GM12878 (cell line): ENCODE data around the gene PCED1B. TPM values are rescaled to one million over a fixed set of nuclear protein-coding genes. Genes with fewer than 3 reads are reported as not detected.

Experiments used
- ATAC-seq: fragments of 200-7000 bp; cut with Tn5 transposase; 3 replicates; pipeline ENCODE4 v1.9.1; 2020; ENCODE audit warnings: mild to moderate bottlenecking, moderate library complexity
- BruUV-seq: library from RNA; stranded (reverse); fragments of 400-500 nt; replicated peaks from 2 replicates; lab custom pipeline; 2021; lab: Mats Ljungman, UMichigan
- CTCF ChIA-PET: fragments of 300-600 bp; sonication (Branson Sonifier 250); formaldehyde crosslinking; extraction: SDS; loops from one replicate; lab custom pipeline; 2021; ENCODE audit warnings: inconsistent platforms; lab: Yijun Ruan, JAX
- POLR2A ChIA-PET: fragments of 350-600 bp; formaldehyde crosslinking; extraction: SDS; loops from one replicate; lab custom pipeline; 2021; ENCODE audit warnings: inconsistent platforms; lab: Charles Lee
- RAD21 ChIA-PET: fragments of 300-600 bp; sonication (Branson Sonifier 250); formaldehyde crosslinking; loops from one replicate; lab custom pipeline; 2023; ENCODE audit warnings: antibody characterized with exemption; ENCODE audit not compliant: unreplicated experiment; lab: Charles Lee
- SMC1A ChIA-PET: fragments of 300-600 bp; sonication (Branson Sonifier 250); formaldehyde crosslinking; loops from one replicate; lab custom pipeline; 2023; ENCODE audit not compliant: unreplicated experiment, uncharacterized antibody; lab: Charles Lee
- DNase-seq: peaks from one replicate; pipeline ENCODE4 v3.0.0-alpha.2; 2011; ENCODE audit warnings: low read depth, low spot score
- FAIRE-seq: peaks from 3 replicates; lab custom pipeline; 2011; peaks lifted over from hg19 to GRCh38; lab: Jason Lieb, UNC
- H2AFZ ChIP-seq: 2 replicates; pipeline ENCODE4 v1.6.0; 2011; ENCODE audit warnings: low read depth, low read length, control low read depth; ENCODE audit not compliant: control insufficient read depth
- H3K27ac ChIP-seq: 2 replicates; pipeline ENCODE4 v1.5.1; 2011; ENCODE audit warnings: control low read depth; ENCODE audit not compliant: control insufficient read depth, insufficient read depth
- H3K27me3 ChIP-seq, 2 experiments: replicated peaks in 1 of 2; 2 replicates each; pipeline versions ENCODE4 v1.6.0 to v1.6.1; 2011; ENCODE audit warnings: low read length in 1 of 2; ENCODE audit not compliant: control insufficient read depth in 2 of 2, insufficient read depth in 2 of 2
- H3K36me3 ChIP-seq, 2 experiments: 2 replicates each; pipeline ENCODE4 v1.5.1; 2011; ENCODE audit warnings: low read length in 1 of 2; ENCODE audit not compliant: control insufficient read depth in 2 of 2, insufficient read depth in 2 of 2
- H3K4me1 ChIP-seq: 2 replicates; pipeline ENCODE4 v1.6.1; 2011; ENCODE audit warnings: mild to moderate bottlenecking, low read length, moderate library complexity, mixed read lengths; ENCODE audit not compliant: control insufficient read depth, insufficient read depth
- H3K4me2 ChIP-seq: 2 replicates; pipeline ENCODE4 v1.6.0; 2011; ENCODE audit warnings: control low read depth; ENCODE audit not compliant: control insufficient read depth, insufficient read depth
- H3K4me3 ChIP-seq: fragments of 200-600 bp; sonication (generic); 2 replicates; pipeline ENCODE4 v1.5.1; 2016
- H3K79me2 ChIP-seq: 2 replicates; pipeline ENCODE4 v1.6.0; 2011; ENCODE audit warnings: low read length; ENCODE audit not compliant: control insufficient read depth, insufficient read depth
- H3K9ac ChIP-seq: 2 replicates; pipeline ENCODE4 v1.8.0; 2011; ENCODE audit warnings: low read length, control low read depth, mixed read lengths; ENCODE audit not compliant: control insufficient read depth, insufficient read depth
- H3K9me3 ChIP-seq: replicated peaks from 3 replicates; pipeline ENCODE4 v1.5.1; 2011; ENCODE audit warnings: mild to moderate bottlenecking, low read length; ENCODE audit not compliant: control insufficient read depth, insufficient read depth
- H4K20me1 ChIP-seq: 2 replicates; pipeline ENCODE4 v1.6.0; 2011; ENCODE audit not compliant: control insufficient read depth, insufficient read depth
- ATF7 ChIP-seq: fragments of 450-650 bp; IDR thresholded peaks from 2 replicates; pipeline ENCODE4 v1.6.1; 2016; ENCODE audit warnings: low read depth, mild to moderate bottlenecking
- CBX3 ChIP-seq: fragments of 200-600 bp; sonication (generic); IDR thresholded peaks from 2 replicates; pipeline ENCODE4 v1.6.1; 2016; ENCODE audit warnings: low read depth, borderline replicate concordance
- CTCF ChIP-seq, 3 experiments: IDR thresholded peaks in 2 of 3; conservative IDR thresholded peaks in 1 of 3; 2 replicates each; pipeline ENCODE4 v1.5.1; 2011; ENCODE audit warnings: low read depth in 3 of 3, low read length in 3 of 3, mild to moderate bottlenecking in 3 of 3, control low read depth in 2 of 3, moderate library complexity in 2 of 3, inconsistent platforms in 1 of 3, mixed read lengths in 1 of 3; ENCODE audit not compliant: control insufficient read depth in 2 of 3, insufficient read depth in 1 of 3; ENCODE audit errors: extremely low read depth in 1 of 3
- ESRRA ChIP-seq: IDR thresholded peaks from 2 replicates; pipeline ENCODE4 v1.6.1; 2012; ENCODE audit warnings: mild to moderate bottlenecking, low read length, improper control_type of control experiment
- GATAD2B ChIP-seq: fragments of 450-650 bp; conservative IDR thresholded peaks from 2 replicates; pipeline ENCODE4 v1.6.1; 2017; ENCODE audit warnings: low read depth, mild to moderate bottlenecking, moderate library complexity
- HDAC2 ChIP-seq: fragments of 200-600 bp; sonication (generic); IDR thresholded peaks from 2 replicates; pipeline ENCODE4 v1.6.1; 2017
- HSF1 ChIP-seq: fragments of 150-350 bp; IDR thresholded peaks from 2 replicates; pipeline ENCODE4 v1.6.1; 2014; ENCODE audit warnings: mild to moderate bottlenecking, low read depth, low read length
- JUND ChIP-seq: IDR thresholded peaks from 2 replicates; pipeline ENCODE4 v1.6.1; 2012; ENCODE audit warnings: low read depth, mild to moderate bottlenecking, low read length, improper control_type of control experiment, moderate library complexity
- KAT2A ChIP-seq: conservative IDR thresholded peaks from 2 replicates; pipeline ENCODE4 v1.6.1; 2011; ENCODE audit warnings: low read depth, low read length; ENCODE audit not compliant: control insufficient read depth
- MLLT1 ChIP-seq: fragments of 450-650 bp; IDR thresholded peaks from 2 replicates; pipeline ENCODE4 v1.6.1; 2016; ENCODE audit warnings: mild to moderate bottlenecking
- MTA2 ChIP-seq: fragments of 450-650 bp; IDR thresholded peaks from 2 replicates; pipeline ENCODE4 v1.6.1; 2016; ENCODE audit warnings: low read depth, mild to moderate bottlenecking, moderate library complexity
- RAD21 ChIP-seq: IDR thresholded peaks from 2 replicates; pipeline ENCODE4 v1.6.1; 2011; ENCODE audit warnings: mild to moderate bottlenecking, low read depth, low read length, moderate library complexity; ENCODE audit not compliant: insufficient read depth
- SIX5 ChIP-seq: IDR thresholded peaks from 2 replicates; pipeline ENCODE4 v1.6.1; 2011; ENCODE audit warnings: mild to moderate bottlenecking, low read depth, low read length, moderate library complexity; ENCODE audit not compliant: severe bottlenecking
- SPI1 ChIP-seq: IDR thresholded peaks from 2 replicates; pipeline ENCODE4 v1.6.1; 2011; ENCODE audit warnings: low read depth, mild to moderate bottlenecking, low read length, moderate library complexity, borderline replicate concordance; ENCODE audit not compliant: insufficient read depth
- STAT1 ChIP-seq: fragments of 450-650 bp; conservative IDR thresholded peaks from 2 replicates; pipeline ENCODE4 v1.6.1; 2014; ENCODE audit warnings: antibody characterized with exemption, mild to moderate bottlenecking
- TAF1 ChIP-seq: IDR thresholded peaks from 2 replicates; pipeline ENCODE4 v1.6.1; 2011; ENCODE audit warnings: mild to moderate bottlenecking, low read depth, low read length, borderline replicate concordance
- USF2 ChIP-seq: IDR thresholded peaks from 2 replicates; pipeline ENCODE4 v1.6.1; 2011; ENCODE audit warnings: low read depth, low read length, improper control_type of control experiment, borderline replicate concordance
- YY1 ChIP-seq: IDR thresholded peaks from 2 replicates; pipeline ENCODE4 v1.6.1; 2011; ENCODE audit warnings: low read depth, mild to moderate bottlenecking, low read length
- WGBS: methylation state at CpG from one replicate; pipeline ENCODE4 v1.1.6; 2016; ENCODE audit warnings: low lambda C conversion rate; ENCODE audit not compliant: insufficient replicate concordance, insufficient coverage; ENCODE audit errors: missing lambda C conversion rate; 5-methylcytosine and 5-hydroxymethylcytosine counted together
- in situ Hi-C: fragments of 300-500 bp; cut with MboI; formaldehyde crosslinking; loops from 9 replicates; pipeline ENCODE4 v1.14.3; 2018; ENCODE audit warnings: mixed read lengths
- intact Hi-C: fragments of 100-400 bp; cut with micrococcal nuclease; formaldehyde crosslinking; loops from one replicate; pipeline ENCODE4 v1.14.2; 2022; ENCODE audit not compliant: unreplicated experiment
- polyA plus RNA-seq, 11 experiments: library from polyadenylated mRNA; depleted of rRNA in 4 of 11; unstranded in 6 of 11; stranded (reverse) in 5 of 11; fragments of >200 nt; fragmentation: Nextera tagmentation in 4 of 11; fragmentation: Illumina TruSeq in 1 of 11; extraction: Ambion mirVana in 4 of 11; extraction: Trizol in 1 of 11; gene quantifications; 1 replicate in 1 of 11; 2 replicates in 10 of 11; pipeline versions ENCODE4 v1.2.1 to v1.2.3, GENCODE V29; 2011 to 2016; ENCODE audit warnings: inconsistent platforms in 2 of 11, missing spikeins in 2 of 11, low read depth in 1 of 11
- total RNA-seq, 4 experiments: library from RNA; depleted of rRNA in 3 of 4; stranded (reverse); fragments of >200 nt in 3 of 4; fragmentation: Illumina TruSeq in 1 of 4; extraction: Trizol in 1 of 4; gene quantifications; 2 replicates each; pipeline versions ENCODE4 v1.2.1 to v1.2.3, GENCODE V29; 2013 to 2021

The PCED1B gene
- total and polyA plus RNA-seq, 10 of the 15 experiments (the other 5 are each of a cell fraction or from before 2014, with no cell fraction given) = 0.80 to 8.8 (median 3.0) TPM

- TF ChIP-seq MLLT1 = no peak
Observed at GRCh38 chr12:47097276-47097896, 18.0 kb downstream of the PCED1B start (continued).

- RAD21 ChIA-PET = no interaction called here
- Histone ChIP-seq H2AFZ (no peak overlapping the region), H3K79me2 (no peaks in the 10 kb centered on the region), H3K27me3 (no peaks in the 10 kb centered on the region; a peak in 2 of 4 replicates), H3K4me3 (no peak overlapping the region), H3K4me2 (no peak overlapping the region), H3K4me1 (no peaks in the 10 kb centered on the region), H3K9ac (no peak overlapping the region), H3K27ac (no peak overlapping the region), H4K20me1 (no peaks in the 10 kb centered on the region), H3K36me3 (no peaks in the 10 kb centered on the region), H3K9me3 (no peaks in the 10 kb centered on the region)
- TF ChIP-seq TAF1 (no peak), ATF7 (no peak), KAT2A (no peak), RAD21 (no peak), SPI1 (no peak), ESRRA (no peak), YY1 (no peak), HDAC2 (no peak), CTCF (IDR thresholded peaks at IDR 0.05 in 2 of 3, conservative IDR thresholded peaks at IDR 0.05 in 1 of 3; ENCODE audit: control insufficient read depth in 2 of 3, extremely low read depth in 1 of 3, insufficient read depth in 1 of 3, low read depth in 3 of 3, low read length in 3 of 3) (no peak), STAT1 (no peak), GATAD2B (no peak), SIX5 (no peak), JUND (no peak), MTA2 (no peak), USF2 (no peak), HSF1 (no peak), CBX3 (no peak)
- SMC1A ChIA-PET = interaction anchor here (1.6 kb wide), 1 partner anchor 12 kb away, joined by 4 read pairs; no protein-coding TSS in a partner anchor
- DNase-seq = no peak
- CTCF ChIA-PET = no interaction called here
- no peak for FAIRE-seq
- 35% methylated on average over 6 of the region's 6 CpGs for WGBS
- no TSS peak for BruUV-seq
- in situ Hi-C loops (no loop called here), intact Hi-C loops (no loop called here)
- ATAC-seq = no peak
- POLR2A ChIA-PET = no interaction called here
Observed at GRCh38 chr12:47098099-47098498, 18.7 kb downstream of the PCED1B start.
